ENCODE results near the gene SLC7A1.

DNA sequence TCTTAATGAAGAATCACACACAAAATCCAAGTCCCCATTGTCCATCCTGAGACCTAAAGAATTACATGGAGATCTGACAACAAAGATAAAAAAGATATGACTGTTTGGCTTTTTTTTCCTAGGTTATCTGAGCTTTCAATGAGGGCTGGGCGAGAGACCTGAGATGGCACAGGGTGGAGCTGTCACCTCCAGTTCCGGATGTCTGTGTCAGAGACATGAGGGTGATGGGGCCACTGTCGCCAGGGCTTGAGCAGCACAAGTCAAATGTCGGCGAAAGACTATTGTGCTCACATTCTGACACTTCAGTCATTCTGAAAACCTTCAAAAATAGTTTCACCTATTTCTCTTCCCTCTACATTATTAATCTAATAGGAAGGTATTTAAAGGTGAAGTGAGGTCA is 65.7 kb downstream of the SLC7A1 start:
- no peak for TF ChIP-seq POLR2AphosphoS5 (IDR thresholded peaks at IDR 0.05)
- TF ChIP-seq, protein P1, sequence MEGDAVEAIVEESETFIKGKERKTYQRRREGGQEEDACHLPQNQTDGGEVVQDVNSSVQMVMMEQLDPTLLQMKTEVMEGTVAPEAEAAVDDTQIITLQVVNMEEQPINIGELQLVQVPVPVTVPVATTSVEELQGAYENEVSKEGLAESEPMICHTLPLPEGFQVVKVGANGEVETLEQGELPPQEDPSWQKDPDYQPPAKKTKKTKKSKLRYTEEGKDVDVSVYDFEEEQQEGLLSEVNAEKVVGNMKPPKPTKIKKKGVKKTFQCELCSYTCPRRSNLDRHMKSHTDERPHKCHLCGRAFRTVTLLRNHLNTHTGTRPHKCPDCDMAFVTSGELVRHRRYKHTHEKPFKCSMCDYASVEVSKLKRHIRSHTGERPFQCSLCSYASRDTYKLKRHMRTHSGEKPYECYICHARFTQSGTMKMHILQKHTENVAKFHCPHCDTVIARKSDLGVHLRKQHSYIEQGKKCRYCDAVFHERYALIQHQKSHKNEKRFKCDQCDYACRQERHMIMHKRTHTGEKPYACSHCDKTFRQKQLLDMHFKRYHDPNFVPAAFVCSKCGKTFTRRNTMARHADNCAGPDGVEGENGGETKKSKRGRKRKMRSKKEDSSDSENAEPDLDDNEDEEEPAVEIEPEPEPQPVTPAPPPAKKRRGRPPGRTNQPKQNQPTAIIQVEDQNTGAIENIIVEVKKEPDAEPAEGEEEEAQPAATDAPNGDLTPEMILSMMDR (IDR thresholded peaks at IDR 0.05): no peak
- no peak for TF ChIP-seq POLR2A (IDR thresholded peaks at IDR 0.05)
